Superior temporal gyrus (tissue), 1 donor: Measurements from ENCODE around the gene LRP1.
"Not testable (repeated sequence)": the region's sequence is repeated elsewhere in the genome, so short reads cannot be mapped to it uniquely, and the experiment has no call there.

Experiments
- DNase-seq: peaks from one replicate; pipeline ENCODE4 v3.0.0-alpha.2; 2016; ENCODE audit errors: extremely low spot score

Gene LRP1

DNA sequence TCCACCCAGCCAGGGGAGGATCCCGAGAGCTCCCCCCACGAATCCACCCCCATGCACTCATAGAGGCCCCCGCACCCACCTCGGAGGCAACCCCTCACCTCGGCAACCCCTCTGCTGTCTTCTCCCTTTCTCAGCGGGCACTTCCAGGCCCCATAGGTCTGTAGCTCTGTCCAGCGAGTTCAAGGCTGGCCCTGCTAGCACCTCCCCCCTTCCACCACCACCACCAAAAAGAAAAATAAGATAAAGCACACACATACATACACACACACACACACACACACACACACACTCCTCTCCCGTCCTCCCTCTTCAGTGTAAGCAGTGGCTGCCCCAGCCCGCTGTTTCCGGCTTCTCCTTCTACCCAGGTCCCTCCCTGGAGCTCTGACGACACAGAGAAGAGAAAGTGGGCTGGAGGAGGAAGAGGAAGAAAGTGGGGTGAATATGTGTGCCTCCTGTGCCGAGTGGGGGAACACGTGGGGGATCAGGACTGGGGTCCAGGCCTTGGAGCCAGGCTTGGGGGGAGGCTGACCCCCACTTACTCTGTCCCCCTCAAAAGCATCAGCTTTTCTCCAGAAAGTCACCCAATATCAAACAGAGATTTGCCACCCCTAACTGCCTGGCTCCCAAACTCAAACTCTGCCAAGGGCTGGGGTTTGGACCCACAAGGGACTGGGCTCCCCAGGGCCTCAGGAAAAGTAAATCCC lies 17.1 kb upstream of the LRP1 start, which contains the start of gene STAT6:
Gene STAT6, minus strand, starts transcription at position 332 of the 704 bp plus-strand sequence. CDS start 3,084 bp downstream, outside the sequence.
- DNase-seq = no peak

DNA sequence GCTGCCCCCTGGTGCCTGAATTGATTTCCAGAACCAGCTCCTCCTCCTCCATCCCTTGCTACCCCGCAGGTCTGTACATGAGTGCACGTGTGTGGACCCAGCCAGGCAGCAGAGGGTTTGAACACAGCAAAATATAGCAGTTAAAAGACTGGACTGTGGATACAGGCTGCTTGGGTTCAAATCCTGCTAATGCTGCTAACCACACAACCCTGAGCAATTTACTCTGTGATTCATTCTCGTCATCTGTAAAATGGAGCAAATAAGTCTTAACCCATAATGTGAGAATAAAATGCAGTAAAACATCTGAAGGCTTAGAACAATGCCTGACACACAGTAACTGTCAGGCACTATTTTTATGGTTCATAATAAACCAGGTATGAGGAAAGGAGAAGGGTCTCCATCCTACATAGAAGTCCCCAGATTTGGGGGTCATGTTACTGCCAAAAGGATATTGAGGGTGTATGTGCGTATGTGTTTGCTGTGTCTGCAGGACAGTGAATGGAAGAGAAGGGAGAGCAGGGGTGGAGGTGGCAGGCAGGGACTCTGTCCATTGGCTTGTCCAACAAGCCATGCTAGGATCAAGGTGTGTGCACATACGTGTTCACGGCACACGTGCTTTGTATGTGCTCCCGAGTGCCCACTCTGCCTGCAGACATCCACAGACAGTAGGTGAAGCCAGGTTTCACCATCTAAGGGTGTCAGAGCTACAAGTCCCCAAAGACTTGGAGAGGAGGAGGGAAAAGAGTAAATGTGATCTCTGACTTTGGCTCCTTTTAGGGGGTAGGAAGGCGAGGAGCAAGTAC lies 15.6 kb upstream of the LRP1 start:
- DNase-seq = peak; percentile 92

DNA sequence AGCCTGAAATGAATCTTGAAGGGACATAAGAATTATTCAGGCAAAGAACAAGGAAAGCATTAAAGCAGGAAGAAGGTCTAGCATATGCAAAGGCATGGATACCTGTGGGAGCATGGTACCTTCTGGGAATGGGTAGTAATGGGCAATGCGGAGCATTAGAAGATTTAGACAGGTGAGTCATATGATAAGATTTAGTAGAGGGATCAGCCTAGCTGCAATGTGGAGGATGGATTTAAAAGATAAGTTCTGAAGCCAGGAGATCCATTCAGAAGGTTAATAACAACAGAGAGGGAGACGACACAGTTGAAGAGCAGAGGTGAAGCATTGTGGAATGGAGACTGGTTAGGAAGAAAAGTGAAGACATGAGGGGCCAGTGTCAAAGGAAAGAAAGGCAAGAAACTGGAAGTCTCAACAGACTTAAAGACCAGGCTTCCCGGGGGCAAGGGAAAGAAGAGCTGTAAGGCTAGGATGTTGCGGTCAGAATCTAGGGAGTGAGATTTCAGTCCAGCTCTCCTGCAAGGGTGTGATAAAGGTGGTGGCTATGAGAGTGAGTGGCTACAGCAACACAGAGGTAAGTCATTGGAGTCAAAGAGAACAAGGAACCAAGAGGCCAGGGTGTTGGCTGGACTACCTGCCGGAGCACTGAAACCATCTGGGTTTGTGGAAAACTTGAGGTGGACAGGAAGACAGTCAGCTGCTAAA lies 11.6 kb upstream of the LRP1 start:
- no peak for DNase-seq

DNA sequence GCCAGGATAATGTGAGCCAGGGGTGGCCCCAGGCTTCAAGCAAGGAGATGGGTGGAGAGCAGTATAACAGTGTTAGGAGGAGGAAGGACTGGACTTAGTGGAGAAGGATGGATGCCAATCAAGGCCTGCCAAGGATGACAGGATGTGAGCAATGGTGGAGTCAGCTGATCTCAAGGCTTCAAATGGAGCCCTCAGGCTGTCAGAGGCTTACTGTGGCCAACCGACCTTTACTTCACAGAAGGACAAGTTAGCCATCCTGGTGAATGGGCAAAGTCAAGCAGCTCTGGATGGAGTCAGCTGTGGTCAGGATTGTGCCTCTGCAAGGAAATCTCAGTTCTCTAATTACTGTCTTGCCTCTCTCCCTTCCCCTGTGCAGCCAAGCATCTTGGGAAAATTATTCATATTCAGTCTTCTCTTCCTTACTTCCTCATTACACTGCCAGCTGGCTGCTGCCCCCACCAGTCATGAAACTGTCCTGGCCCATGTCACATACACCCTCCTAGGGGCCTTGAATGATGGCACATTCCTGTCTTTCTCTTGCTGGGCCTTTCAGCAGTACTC lies 9.5 kb upstream of the LRP1 start:
- DNase-seq = no peak

DNA sequence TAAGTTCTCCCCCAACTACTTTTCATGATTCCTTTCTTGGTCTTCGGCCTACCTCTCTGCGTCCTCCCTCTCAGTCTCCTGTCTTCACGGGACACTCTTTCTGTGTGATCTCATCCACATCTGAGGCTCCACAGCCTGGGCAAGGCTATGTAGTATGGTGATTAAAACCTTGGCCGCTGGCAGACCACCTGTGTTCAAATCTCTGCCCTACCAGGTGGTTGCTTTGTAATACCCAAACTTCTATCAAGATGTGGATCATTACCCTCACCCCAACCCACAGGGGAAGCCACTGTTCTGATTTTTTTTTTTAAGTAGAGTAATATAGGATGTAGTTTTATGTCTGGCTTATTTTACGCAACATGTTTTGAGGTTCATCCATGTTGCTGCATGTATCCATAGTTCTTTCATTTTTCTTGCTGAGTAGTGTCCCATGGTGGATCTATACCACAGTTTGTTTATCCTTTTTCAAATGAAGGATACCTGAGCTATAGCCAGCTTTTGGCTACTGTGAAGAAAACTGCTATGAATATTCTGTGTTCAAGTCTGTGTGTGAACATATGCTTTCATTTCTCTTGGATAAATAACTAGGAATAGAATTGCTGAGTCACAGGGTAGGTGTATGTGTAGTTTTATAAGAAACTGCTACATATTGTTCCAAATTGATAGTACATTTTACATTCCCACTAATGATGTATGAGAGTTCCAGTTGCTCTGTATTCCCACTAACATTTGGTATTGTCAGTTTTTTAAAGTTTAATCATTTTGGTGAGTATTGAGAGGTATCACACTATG lies 8.8 kb upstream of the LRP1 start:
- no peak for DNase-seq

DNA sequence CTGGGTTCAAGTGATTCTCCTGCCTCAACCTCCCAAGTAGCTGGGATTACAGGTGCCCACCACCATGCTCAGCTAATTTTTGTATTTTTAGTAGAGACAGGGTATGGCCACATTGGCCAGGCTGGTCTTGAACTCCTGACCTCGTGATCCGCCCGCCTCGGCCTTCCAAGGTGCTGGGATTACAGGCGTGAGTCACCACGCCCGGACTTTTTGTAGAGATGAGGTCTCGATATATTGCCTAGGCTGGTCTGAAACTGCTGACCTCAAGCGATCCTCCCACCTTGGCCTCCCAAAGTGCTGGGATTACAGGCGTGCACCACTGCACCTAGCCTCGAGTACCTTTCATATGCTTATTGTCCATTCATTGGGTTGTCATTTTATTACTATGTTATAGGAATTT lies 7.6 kb upstream of the LRP1 start:
- DNase-seq = not testable (repeated sequence)

DNA sequence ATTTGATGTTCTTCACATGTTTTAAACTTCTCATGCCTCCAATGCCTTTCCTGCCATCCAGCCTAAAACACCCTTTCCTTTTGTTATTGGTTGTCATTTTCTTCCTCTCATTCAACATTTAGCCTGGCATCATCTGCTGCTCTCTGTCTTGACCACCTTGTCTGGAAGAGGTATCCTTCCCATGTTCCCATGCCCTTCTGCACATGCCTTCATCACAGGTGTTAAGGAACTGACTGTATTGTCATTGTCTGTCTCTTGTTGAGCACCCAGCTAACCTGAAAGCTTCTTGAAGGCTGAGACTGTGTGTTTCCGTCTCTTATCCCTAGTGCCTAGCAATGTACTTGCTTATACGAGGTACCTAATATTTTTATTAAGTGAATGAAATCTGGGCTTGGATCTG lies 4.5 kb upstream of the LRP1 start:
- DNase-seq = no peak

DNA sequence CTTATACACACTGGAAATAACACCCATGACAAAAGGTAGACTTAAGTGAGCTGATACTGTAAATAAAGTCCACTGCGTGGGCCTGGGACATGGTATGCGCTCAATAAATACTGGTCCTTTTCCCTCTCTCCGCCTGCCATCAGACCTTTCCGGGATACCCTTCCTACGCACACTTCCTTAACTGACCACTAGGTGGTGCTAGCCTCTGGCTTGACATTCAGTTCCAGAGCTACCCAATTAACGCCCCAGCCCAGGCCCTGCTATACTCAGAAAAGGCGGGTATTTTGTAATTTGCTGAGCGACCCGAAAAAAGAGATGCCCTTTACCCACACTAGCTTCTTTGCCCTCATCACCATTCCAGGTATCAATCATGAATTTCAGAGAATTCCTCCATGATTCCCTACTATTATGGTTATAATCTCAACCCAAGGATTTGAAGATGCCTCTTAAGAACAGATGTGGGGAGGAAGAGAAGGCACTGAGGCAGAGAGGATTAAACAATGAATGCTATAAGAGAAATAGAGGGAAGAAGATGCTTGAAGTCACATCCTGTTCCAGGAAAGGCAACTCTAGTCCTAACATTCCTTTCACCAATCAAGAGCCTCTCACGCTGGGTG lies 3.9 kb upstream of the LRP1 start:
- DNase-seq = peak; percentile 94

DNA sequence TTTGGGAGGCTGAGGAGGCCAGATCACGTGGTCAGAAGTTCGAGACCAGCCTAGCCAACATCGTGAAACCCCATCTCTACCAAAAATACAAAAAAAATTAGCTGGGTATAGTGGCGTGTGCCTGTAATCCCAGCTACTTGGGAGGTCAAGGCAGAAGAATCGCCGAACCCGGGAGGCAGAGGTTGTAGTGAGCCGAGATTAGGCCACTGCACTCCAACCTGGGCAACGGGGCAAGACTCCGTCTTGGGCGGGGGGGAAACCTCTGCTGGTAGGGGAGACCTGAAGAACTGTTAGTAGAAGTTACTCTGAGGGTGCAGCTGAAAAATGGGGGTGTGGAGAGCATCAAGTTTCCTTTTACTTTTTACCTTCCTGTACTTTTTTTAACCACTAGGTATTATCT lies 2.2 kb upstream of the LRP1 start:
- DNase-seq = no peak

DNA sequence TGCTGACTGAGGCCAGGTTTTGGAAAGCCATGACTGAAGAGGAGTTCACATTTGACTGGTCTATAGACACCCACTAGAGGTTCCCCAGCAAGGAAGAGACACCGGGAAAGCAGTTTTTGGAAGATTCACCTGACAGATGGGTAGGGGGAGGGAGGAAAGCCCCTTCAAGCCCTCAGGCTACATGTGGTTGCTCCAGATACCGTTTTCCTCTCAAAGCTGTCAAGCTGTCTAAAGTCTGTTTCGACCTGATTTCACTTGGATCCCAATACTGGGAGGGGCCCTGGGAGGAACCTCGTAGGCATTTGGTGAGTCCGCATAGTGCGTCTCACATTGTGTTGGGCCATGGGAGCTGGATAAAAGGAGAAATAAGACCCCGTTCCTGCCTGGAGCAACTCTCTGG lies 1.7 kb upstream of the LRP1 start:
- no peak for DNase-seq

DNA sequence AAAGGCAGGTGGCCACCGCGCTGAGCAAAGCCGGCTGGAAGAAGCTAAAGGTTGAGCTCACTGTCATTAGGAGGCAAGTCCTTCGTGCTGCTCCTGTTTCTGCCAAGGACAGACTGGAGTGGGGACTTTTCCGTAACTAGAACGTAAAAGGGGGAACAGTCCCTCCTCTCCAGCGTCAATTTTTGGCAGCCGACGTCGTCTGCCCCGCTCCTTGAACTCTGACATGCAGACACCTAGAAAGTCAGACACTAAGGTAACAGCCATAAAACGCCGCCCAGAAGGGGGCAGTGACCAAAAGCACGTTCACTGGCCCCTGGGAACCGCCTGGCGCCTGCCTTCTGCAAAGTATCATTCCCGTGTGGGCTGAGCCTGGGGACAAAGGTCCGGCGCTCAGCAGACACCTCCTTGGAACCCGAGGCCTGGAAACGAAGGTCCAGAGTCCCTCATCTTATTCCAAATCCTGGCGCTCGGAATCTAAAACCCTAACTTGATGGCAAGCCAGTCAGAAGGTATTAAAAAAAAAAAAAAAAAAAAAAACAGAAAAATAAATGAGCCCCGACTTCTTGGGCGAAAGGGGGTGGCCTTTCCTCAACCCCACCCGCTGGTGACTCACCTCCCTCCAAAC lies 1.1 kb upstream of the LRP1 start:
- no peak for DNase-seq

DNA sequence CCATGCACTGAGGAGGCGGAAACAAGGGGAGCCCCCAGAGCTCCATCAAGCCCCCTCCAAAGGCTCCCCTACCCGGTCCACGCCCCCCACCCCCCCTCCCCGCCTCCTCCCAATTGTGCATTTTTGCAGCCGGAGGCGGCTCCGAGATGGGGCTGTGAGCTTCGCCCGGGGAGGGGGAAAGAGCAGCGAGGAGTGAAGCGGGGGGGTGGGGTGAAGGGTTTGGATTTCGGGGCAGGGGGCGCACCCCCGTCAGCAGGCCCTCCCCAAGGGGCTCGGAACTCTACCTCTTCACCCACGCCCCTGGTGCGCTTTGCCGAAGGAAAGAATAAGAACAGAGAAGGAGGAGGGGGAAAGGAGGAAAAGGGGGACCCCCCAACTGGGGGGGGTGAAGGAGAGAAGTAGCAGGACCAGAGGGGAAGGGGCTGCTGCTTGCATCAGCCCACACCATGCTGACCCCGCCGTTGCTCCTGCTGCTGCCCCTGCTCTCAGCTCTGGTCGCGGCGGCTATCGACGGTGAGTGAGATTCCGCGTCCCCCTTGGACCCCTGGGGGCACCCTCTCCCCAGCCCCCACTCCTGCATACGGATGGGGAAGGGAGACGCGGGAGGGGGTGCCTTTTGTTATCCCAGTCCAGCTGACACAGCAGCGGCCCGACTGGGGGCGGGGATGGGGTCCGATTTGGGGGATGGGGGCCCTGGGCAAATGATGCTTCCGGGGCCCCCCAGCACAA lies 400 bp downstream of the LRP1 start:
- no peak for DNase-seq

DNA sequence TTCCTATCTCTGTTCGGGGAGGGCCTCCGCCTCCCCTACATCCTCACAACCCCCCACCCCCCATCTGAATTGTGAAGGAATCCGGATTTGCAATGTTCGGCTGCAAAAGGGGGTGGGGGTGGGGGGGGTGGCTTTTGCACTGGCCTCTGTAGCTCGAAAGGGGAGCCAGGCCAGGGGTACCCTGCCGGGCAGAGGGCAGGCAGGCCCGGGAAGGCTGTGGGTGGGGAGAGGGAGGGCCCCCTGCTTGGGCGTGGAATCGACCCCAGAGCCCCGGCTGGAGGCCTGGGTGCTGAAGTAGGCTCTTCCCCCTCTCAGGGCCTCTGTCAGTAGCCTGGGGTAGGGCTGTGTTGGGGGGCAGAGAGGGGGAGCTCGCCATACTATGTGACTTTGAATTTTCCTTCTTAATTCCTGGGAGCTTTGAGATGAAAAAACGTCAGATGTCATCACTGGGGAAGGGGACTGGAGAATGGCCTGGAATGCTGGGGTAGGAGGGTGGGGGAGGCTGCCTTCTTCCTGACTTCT lies 1.1 kb downstream of the LRP1 start:
- no peak for DNase-seq

DNA sequence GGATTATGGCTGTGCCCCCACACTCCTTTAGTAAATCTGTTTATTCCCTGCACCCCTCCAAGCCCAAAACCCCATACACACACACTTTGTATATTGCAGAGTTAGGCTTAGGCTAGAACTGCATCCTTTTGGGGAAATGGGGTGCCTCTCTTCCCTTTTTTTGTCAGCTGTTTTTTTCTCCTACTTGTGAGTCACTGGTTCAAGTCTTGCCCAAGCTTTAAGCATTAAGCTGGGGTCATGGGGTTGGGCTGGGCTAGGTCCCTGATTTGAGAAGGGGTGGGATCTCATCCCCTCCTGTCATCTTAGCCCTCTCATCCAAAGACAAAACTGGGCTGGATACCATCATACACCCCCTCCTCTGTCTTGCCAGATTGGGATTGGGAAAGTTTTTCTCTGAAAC lies 1.6 kb downstream of the LRP1 start:
- DNase-seq = no peak

DNA sequence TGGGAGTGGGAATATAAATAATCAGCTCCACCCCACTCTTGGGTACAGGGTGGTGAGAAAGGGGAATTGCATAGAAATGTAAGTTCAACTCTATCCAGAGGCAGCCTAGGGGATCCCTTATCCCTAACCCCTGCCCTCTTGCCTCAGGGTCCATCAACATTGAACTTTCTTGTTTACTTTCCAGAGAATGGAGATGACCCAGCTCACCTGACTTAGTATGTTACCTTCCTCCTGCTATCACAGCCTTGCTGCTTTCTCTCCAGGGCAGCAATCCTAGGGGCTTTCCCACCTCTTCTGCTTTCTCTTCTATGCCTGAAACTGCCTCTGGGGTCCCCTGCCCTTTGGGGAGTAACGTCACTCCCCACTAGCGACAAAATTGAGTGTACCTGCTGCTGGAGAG lies 2.7 kb downstream of the LRP1 start:
- DNase-seq = no peak

DNA sequence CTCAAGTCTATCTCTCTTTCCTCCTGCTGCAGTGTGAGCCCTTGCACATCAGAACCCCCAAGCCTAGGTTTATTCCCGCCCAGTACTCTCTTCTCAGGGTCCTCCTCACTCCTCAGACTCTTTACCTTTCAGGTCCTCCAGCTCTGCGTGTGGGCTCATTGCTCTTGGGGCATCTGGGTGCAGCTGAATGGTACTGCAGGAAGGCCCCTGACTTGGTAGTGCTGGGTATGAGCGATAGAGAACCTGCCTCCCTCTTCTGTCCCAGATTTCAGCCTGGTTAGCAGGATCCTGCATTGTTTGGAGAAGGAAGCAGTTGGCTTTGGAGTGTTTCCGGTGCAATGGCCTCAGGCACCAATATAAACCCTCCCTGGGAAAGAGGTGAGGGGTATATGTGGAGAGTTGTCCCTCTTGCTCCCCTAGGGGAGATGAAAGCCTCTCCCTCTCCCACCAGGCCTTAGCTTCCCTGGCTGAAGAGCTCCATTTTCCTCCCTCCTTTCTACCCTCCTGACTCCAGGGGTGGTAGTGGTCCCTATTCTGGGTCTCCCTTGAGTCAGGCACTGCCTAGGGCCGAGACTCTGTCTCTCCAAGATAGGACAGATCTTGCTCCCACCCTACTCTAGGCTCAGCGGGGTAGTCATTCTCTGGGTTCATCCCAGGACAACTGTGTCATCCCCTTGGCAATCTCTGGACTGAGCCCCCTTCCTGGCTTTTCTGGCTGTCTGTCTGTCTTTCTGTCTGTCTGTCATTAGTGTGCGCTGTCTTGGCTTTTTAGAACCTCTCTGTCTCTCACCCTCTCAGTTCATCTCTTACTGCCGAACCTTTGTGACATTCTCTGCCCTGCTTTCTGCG lies 3.8 kb downstream of the LRP1 start:
- no peak for DNase-seq

DNA sequence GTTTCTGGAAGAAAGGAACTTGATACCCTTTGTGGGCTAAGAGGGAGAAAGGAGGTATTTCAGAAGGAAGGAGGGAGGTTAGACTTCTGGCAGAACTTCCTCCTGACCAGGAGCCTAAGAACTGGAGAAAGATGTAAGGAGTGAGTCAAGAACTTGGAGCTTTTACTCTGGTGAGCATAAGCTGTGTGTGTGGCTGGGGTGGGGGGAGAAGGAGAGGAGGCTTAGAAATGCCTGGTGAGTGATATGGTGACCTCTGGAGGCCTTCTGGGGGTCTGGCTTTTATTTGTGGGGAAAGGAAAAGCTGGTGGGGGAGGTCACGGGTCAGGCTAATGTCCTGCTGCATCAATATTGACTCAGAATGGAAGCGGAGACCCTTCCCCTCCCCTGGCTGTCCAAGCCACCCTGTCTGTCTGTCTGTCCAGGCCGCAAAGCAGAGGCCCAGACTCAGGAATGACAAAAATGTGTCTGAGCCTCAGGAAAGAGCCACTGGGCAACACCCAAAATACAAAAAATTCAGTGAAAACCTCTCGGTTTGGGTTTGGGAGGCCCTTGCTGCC lies 4.8 kb downstream of the LRP1 start:
- no peak for DNase-seq

DNA sequence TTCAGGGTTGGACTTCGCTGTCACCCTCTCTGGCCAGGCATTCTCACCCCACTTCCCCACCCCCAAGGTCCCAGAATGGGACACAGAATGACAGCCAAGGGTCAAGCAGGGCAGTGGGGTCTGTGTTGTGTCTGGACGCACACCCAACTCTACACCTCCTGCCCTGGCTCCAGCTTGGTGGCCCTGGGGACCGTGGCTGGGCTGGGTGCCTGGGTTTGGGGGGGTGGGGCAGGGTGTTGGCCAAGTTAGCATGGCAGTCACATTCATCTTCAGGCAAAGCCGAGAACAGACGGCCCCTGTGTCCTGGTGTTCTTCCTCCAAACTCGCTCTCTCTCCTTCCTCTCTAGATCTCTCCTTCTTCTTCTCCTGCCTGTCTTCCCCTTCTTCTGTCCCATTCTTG lies 5.6 kb downstream of the LRP1 start:
- DNase-seq = no peak
